ENCODE results near the gene IGF2BP2. TPM values are rescaled to one million over a fixed set of nuclear protein-coding genes. Genes with fewer than 3 reads are reported as not detected.
A peak's percentile ranks its signal among the peaks of the same experiment; 100 is the strongest.

IGF2BP2 gene
- total RNA-seq, 6 experiments from 2014 or later = 97.2 to 111 (median 100.0) TPM

- Mint-ChIP-seq H3K27me3 (ENCODE audit: insufficient read depth) (peaks cover 9% of the 10 kb centered on the region), H3K36me3 (ENCODE audit: low read depth) (0 out of 2 replicates have a peak, but pooled peaks cover 5% of the 10 kb centered on the region), H3K4me1 (ENCODE audit: low read depth) (peaks cover 28% of the 10 kb centered on the region), H3K9me3 (no peaks in the 10 kb centered on the region), H3K4me3 (no peak overlapping the region), H3K27ac (no peak overlapping the region)
- no peak for DNase-seq
- TF ChIP-seq CTCF (IDR thresholded peaks at IDR 0.05) = no peak
Observed at GRCh38 chr3:185632996-185633395, 191.8 kb downstream of the IGF2BP2 start.

- H3K4me3 Mint-ChIP-seq = no peak overlapping the region
- no peak for TF ChIP-seq CTCF (IDR thresholded peaks at IDR 0.05)
- H3K27me3 Mint-ChIP-seq (ENCODE audit: insufficient read depth) = peaks cover 4% of the 10 kb centered on the region; the same call in 1 of the 2 replicates
- H3K9me3 Mint-ChIP-seq = no peaks in the 10 kb centered on the region
- peak overlapping the region; percentile 59; the same call in 1 of the 2 replicates for H3K27ac Mint-ChIP-seq
- no peak for DNase-seq
- H3K4me1 Mint-ChIP-seq (ENCODE audit: low read depth) = peaks cover 28% of the 10 kb centered on the region
- H3K36me3 Mint-ChIP-seq (ENCODE audit: low read depth) = peaks cover 14% of the 10 kb centered on the region; the same call in 1 of the 2 replicates
Observed at GRCh38 chr3:185631508-185632206, 193.2 kb downstream of the IGF2BP2 start.

DNA sequence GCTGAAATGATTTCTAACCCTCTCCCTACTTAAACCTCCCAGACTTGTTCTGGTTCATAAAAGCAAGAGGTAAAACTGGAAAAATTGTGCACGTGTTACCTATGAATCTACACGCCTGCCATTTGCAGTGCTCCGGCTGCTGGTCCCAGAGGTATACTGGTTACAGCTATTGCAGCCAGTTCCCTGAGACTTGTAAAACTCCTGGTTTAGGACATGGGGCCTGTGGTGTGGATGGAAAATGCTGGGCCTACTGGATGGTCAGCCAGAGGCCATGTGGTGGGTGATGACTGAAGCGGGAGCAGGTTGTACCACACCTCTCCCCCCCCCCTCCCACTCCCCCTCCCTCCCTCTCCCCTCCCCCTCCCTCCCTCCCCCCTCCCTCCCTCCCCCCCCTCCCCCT is 193.7 kb downstream of the IGF2BP2 start:
- H3K4me1 Mint-ChIP-seq (ENCODE audit: low read depth) = peaks cover 28% of the 10 kb centered on the region
- no peak for TF ChIP-seq CTCF (IDR thresholded peaks at IDR 0.05)
- no peak for DNase-seq
- H3K36me3 Mint-ChIP-seq (ENCODE audit: low read depth) = peaks cover 14% of the 10 kb centered on the region; the same call in 1 of the 2 replicates
- no peak overlapping the region; the same call in 1 of the 2 replicates for H3K4me3 Mint-ChIP-seq
- H3K9me3 Mint-ChIP-seq = no peaks in the 10 kb centered on the region
- H3K27me3 Mint-ChIP-seq (ENCODE audit: insufficient read depth) = peaks cover 4% of the 10 kb centered on the region; the same call in 1 of the 2 replicates
- peak overlapping the region; percentile 88; the same call in 1 of the 2 replicates for H3K27ac Mint-ChIP-seq

- Mint-ChIP-seq H3K9me3 (no peaks in the 10 kb centered on the region), H3K27me3 (ENCODE audit: insufficient read depth) (peaks cover 3% of the 10 kb centered on the region; the same call in 1 of the 2 replicates), H3K4me1 (ENCODE audit: low read depth) (peaks cover 21% of the 10 kb centered on the region), H3K27ac (peak overlapping the region; percentile 88), H3K4me3 (peak overlapping the region; percentile 66), H3K36me3 (ENCODE audit: low read depth) (peaks cover 14% of the 10 kb centered on the region; the same call in 1 of the 2 replicates)
- peak; percentile 5 for DNase-seq
- TF ChIP-seq CTCF (IDR thresholded peaks at IDR 0.05) = no peak
Observed at GRCh38 chr3:185630182-185630622, 194.6 kb downstream of the IGF2BP2 start.

DNA sequence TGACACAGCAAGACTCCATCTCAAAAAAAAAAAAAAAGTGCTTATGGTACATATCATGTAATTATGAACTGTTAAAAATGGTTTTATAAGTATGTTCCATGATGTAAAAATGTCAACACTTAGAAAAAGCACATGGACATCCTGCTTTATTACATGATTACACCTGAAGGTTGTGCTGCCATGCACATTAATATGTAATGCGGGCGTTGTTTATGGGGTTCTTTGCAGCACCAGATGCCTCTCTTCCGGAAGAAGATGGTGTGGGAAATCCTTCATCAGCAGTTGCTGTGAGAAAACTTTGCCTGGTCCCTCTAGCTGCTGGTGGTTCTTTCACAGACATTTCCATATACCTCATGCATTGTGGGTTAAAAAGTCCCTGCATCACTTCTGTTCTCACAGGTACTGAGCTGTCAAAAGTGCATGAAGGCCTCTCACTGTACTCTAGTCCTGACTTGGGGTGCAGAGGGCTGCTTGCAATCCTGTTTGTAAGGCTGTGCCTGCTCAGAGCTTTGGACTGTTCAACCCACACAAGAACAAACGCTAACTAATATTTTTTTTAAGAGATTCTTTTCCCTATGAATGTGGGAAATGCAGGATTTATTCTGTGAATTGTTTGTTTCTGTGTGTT is 195.2 kb downstream of the IGF2BP2 start:
- Mint-ChIP-seq H3K4me1 (ENCODE audit: low read depth) (peaks cover 19% of the 10 kb centered on the region), H3K9me3 (no peaks in the 10 kb centered on the region), H3K27me3 (ENCODE audit: insufficient read depth) (peaks cover 3% of the 10 kb centered on the region; the same call in 1 of the 2 replicates), H3K36me3 (ENCODE audit: low read depth) (peaks cover 14% of the 10 kb centered on the region; the same call in 1 of the 2 replicates), H3K4me3 (peak overlapping the region; percentile 66), H3K27ac (peak overlapping the region; percentile 88)
- no peak for TF ChIP-seq CTCF (IDR thresholded peaks at IDR 0.05)
- no peak for DNase-seq
